GM12878 (cell line): ENCODE data around the gene SPEM2. TPM values are rescaled to one million over a fixed set of nuclear protein-coding genes. Genes with fewer than 3 reads are reported as not detected.

ENCODE experiments used
- ATF7 ChIP-seq: fragments of 450-650 bp; IDR thresholded peaks from 2 replicates; pipeline ENCODE4 v1.6.1; 2016; ENCODE audit warnings: low read depth, mild to moderate bottlenecking
- BACH1 ChIP-seq: fragments of 450-650 bp; IDR thresholded peaks from 2 replicates; pipeline ENCODE4 v1.6.1; 2017; ENCODE audit warnings: mild to moderate bottlenecking, borderline replicate concordance
- CHD2 ChIP-seq: IDR thresholded peaks from 2 replicates; pipeline ENCODE4 v1.6.1; 2011; ENCODE audit warnings: low read depth, low read length, improper control_type of control experiment, borderline replicate concordance
- CREB1 ChIP-seq: IDR thresholded peaks from 2 replicates; pipeline ENCODE4 v1.6.1; 2012; ENCODE audit warnings: low read depth, mild to moderate bottlenecking, inconsistent platforms
- DPF2 ChIP-seq: fragments of 450-650 bp; IDR thresholded peaks from 2 replicates; pipeline ENCODE4 v1.6.1; 2017; ENCODE audit warnings: mild to moderate bottlenecking
- GATAD2B ChIP-seq: fragments of 450-650 bp; conservative IDR thresholded peaks from 2 replicates; pipeline ENCODE4 v1.6.1; 2017; ENCODE audit warnings: low read depth, mild to moderate bottlenecking, moderate library complexity
- IKZF1 ChIP-seq: fragments of 450-650 bp; conservative IDR thresholded peaks from 2 replicates; pipeline ENCODE4 v1.6.1; 2017; ENCODE audit warnings: antibody characterized with exemption, mild to moderate bottlenecking
- IRF4 ChIP-seq: IDR thresholded peaks from 2 replicates; pipeline ENCODE4 v1.6.1; 2011; ENCODE audit warnings: low read depth, low read length
- JUND ChIP-seq: IDR thresholded peaks from 2 replicates; pipeline ENCODE4 v1.6.1; 2012; ENCODE audit warnings: low read depth, mild to moderate bottlenecking, low read length, improper control_type of control experiment, moderate library complexity
- POLR2A ChIP-seq: IDR thresholded peaks from 2 replicates; pipeline ENCODE4 v1.6.1; 2011; ENCODE audit warnings: low read depth, mild to moderate bottlenecking, low read length
- POLR2AphosphoS5 ChIP-seq: IDR thresholded peaks from 2 replicates; pipeline ENCODE4 v1.6.1; 2011; ENCODE audit warnings: mild to moderate bottlenecking, low read length, inconsistent platforms
- RELA ChIP-seq: fragments of 450-650 bp; IDR thresholded peaks from 2 replicates; pipeline ENCODE4 v1.8.0; 2014; ENCODE audit warnings: borderline replicate concordance; ENCODE audit not compliant: partially characterized antibody
- SMC3 ChIP-seq: IDR thresholded peaks from 2 replicates; pipeline ENCODE4 v1.6.1; 2011; ENCODE audit warnings: low read length, improper control_type of control experiment, borderline replicate concordance
- SP1 ChIP-seq: IDR thresholded peaks from one replicate; pipeline ENCODE4 v1.6.1; 2011; ENCODE audit warnings: low read depth, low read length
- STAT1 ChIP-seq: fragments of 450-650 bp; conservative IDR thresholded peaks from 2 replicates; pipeline ENCODE4 v1.6.1; 2014; ENCODE audit warnings: antibody characterized with exemption, mild to moderate bottlenecking
- TCF12 ChIP-seq: IDR thresholded peaks from 2 replicates; pipeline ENCODE4 v1.6.1; 2011; ENCODE audit warnings: low read depth, mild to moderate bottlenecking, low read length
- polyA plus RNA-seq, 11 experiments: library from polyadenylated mRNA; depleted of rRNA in 4 of 11; unstranded in 6 of 11; stranded (reverse) in 5 of 11; fragments of >200 nt; fragmentation: Nextera tagmentation in 4 of 11; fragmentation: Illumina TruSeq in 1 of 11; extraction: Ambion mirVana in 4 of 11; extraction: Trizol in 1 of 11; gene quantifications; 1 replicate in 1 of 11; 2 replicates in 10 of 11; pipeline versions ENCODE4 v1.2.1 to v1.2.3, GENCODE V29; 2011 to 2016; ENCODE audit warnings: inconsistent platforms in 2 of 11, missing spikeins in 2 of 11, low read depth in 1 of 11
- total RNA-seq, 4 experiments: library from RNA; depleted of rRNA in 3 of 4; stranded (reverse); fragments of >200 nt in 3 of 4; fragmentation: Illumina TruSeq in 1 of 4; extraction: Trizol in 1 of 4; gene quantifications; 2 replicates each; pipeline versions ENCODE4 v1.2.1 to v1.2.3, GENCODE V29; 2013 to 2021
- TF ChIP-seq, protein P1 (sequence below): fragments of 450-650 bp; IDR thresholded peaks from 2 replicates; pipeline ENCODE4 v1.6.1; 2016; ENCODE audit warnings: mild to moderate bottlenecking
- TF ChIP-seq, protein P2 (sequence below): IDR thresholded peaks from 2 replicates; pipeline ENCODE4 v1.6.1; 2011; ENCODE audit warnings: low read depth, low read length, improper control_type of control experiment, borderline replicate concordance
- TF ChIP-seq, protein P3 (sequence below): fragments of 450-650 bp; IDR thresholded peaks from 2 replicates; pipeline ENCODE4 v1.6.1; 2017; ENCODE audit warnings: mild to moderate bottlenecking, low read depth, inconsistent platforms; ENCODE audit not compliant: poor library complexity, severe bottlenecking
- TF ChIP-seq, protein P4 (sequence below), 3 experiments: IDR thresholded peaks in 2 of 3; conservative IDR thresholded peaks in 1 of 3; 2 replicates each; pipeline ENCODE4 v1.5.1; 2011; ENCODE audit warnings: low read depth in 3 of 3, low read length in 3 of 3, mild to moderate bottlenecking in 3 of 3, control low read depth in 2 of 3, moderate library complexity in 2 of 3, inconsistent platforms in 1 of 3, mixed read lengths in 1 of 3; ENCODE audit not compliant: control insufficient read depth in 2 of 3, insufficient read depth in 1 of 3; ENCODE audit errors: extremely low read depth in 1 of 3
- TF ChIP-seq, protein P5 (sequence below): fragments of 450-650 bp; conservative IDR thresholded peaks from 2 replicates; pipeline ENCODE4 v1.6.1; 2017; ENCODE audit warnings: mild to moderate bottlenecking, moderate library complexity

Gene SPEM2
- total and polyA plus RNA-seq, 10 of the 15 experiments (the other 5 are each of a cell fraction or from before 2014, with no cell fraction given): not detected

DNA sequence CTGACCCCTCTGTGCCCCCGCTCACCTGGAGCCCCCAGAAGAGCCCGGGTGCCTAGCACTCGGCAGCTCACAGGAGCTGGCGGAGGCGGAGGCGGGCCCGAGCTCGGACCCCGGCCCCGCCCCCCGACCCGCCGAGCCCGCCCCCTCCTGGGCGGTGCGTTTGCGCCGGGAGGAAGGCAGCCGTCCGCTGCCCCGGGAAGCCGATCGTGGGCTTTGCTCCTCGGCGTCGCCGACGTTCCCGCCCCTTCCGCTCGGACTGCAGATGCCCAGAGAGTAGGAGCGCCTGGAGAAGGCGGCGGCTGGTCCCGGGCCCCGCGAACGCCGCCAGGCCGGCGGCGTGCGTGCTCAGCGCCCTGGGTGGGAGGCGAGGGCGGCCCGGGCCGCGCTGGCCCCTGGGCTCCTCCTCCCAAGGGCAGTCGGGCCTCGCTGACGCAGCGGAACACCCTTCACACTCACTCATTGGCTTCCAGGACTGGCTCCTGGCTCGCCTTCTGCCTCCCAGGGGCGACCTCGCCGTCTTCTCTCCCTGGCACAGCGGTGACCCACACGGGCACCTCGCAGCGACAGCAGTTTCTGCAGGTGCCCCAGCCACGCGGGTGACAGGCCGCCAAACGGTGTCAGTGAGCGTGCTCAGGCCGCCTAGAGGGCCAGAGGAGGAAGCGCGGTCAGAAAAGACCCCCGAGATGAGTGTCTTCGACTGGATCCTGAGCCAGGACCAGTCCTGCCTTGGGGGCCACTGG is 30.8 kb upstream of the SPEM2 start, which contains the start of gene PLSCR3 (continued):
- TF ChIP-seq GATAD2B: peak; percentile 66
- TF ChIP-seq ATF7: no peak
- TF ChIP-seq POLR2A: peak; percentile 83
- peak; percentile 3 for TF ChIP-seq SP1
- 0 out of 2 replicates have a peak, but pooled peaks have one; percentile 11 for TF ChIP-seq CREB1
- TF ChIP-seq STAT1: 0 out of 2 replicates have a peak, but pooled peaks have one; percentile 43
- TF ChIP-seq JUND: no peak
- 0 out of 2 replicates have a peak, but pooled peaks have one; percentile 16 for TF ChIP-seq SMC3
- TF ChIP-seq TCF12: no peak
- no peak for TF ChIP-seq RELA
- TF ChIP-seq, protein P1, sequence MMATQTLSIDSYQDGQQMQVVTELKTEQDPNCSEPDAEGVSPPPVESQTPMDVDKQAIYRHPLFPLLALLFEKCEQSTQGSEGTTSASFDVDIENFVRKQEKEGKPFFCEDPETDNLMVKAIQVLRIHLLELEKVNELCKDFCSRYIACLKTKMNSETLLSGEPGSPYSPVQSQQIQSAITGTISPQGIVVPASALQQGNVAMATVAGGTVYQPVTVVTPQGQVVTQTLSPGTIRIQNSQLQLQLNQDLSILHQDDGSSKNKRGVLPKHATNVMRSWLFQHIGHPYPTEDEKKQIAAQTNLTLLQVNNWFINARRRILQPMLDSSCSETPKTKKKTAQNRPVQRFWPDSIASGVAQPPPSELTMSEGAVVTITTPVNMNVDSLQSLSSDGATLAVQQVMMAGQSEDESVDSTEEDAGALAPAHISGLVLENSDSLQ: 0 out of 2 replicates have a peak, but pooled peaks have one; percentile 29
- TF ChIP-seq CHD2: peak; percentile 16; the same call in 1 of the 2 replicates
- TF ChIP-seq BACH1: peak; percentile 44; the same call in 1 of the 2 replicates
- TF ChIP-seq, protein P2, sequence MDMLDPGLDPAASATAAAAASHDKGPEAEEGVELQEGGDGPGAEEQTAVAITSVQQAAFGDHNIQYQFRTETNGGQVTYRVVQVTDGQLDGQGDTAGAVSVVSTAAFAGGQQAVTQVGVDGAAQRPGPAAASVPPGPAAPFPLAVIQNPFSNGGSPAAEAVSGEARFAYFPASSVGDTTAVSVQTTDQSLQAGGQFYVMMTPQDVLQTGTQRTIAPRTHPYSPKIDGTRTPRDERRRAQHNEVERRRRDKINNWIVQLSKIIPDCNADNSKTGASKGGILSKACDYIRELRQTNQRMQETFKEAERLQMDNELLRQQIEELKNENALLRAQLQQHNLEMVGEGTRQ: no peak
- TF ChIP-seq IKZF1: peak; percentile 74
- TF ChIP-seq, protein P3, sequence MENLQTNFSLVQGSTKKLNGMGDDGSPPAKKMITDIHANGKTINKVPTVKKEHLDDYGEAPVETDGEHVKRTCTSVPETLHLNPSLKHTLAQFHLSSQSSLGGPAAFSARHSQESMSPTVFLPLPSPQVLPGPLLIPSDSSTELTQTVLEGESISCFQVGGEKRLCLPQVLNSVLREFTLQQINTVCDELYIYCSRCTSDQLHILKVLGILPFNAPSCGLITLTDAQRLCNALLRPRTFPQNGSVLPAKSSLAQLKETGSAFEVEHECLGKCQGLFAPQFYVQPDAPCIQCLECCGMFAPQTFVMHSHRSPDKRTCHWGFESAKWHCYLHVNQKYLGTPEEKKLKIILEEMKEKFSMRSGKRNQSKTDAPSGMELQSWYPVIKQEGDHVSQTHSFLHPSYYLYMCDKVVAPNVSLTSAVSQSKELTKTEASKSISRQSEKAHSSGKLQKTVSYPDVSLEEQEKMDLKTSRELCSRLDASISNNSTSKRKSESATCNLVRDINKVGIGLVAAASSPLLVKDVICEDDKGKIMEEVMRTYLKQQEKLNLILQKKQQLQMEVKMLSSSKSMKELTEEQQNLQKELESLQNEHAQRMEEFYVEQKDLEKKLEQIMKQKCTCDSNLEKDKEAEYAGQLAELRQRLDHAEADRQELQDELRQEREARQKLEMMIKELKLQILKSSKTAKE: no peak
- TF ChIP-seq IRF4: no peak
- TF ChIP-seq, protein P4, sequence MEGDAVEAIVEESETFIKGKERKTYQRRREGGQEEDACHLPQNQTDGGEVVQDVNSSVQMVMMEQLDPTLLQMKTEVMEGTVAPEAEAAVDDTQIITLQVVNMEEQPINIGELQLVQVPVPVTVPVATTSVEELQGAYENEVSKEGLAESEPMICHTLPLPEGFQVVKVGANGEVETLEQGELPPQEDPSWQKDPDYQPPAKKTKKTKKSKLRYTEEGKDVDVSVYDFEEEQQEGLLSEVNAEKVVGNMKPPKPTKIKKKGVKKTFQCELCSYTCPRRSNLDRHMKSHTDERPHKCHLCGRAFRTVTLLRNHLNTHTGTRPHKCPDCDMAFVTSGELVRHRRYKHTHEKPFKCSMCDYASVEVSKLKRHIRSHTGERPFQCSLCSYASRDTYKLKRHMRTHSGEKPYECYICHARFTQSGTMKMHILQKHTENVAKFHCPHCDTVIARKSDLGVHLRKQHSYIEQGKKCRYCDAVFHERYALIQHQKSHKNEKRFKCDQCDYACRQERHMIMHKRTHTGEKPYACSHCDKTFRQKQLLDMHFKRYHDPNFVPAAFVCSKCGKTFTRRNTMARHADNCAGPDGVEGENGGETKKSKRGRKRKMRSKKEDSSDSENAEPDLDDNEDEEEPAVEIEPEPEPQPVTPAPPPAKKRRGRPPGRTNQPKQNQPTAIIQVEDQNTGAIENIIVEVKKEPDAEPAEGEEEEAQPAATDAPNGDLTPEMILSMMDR (IDR thresholded peaks at IDR 0.05 in 2 of 3, conservative IDR thresholded peaks at IDR 0.05 in 1 of 3; ENCODE audit: control insufficient read depth in 2 of 3, extremely low read depth in 1 of 3, insufficient read depth in 1 of 3, low read depth in 3 of 3, low read length in 3 of 3): peak; percentile 7 to 56 (median 44); a peak in 4 of 6 replicates
- TF ChIP-seq DPF2: peak; percentile 9; the same call in 1 of the 2 replicates
- TF ChIP-seq POLR2AphosphoS5: 0 out of 2 replicates have a peak, but pooled peaks have one; percentile 47
- TF ChIP-seq, protein P5, sequence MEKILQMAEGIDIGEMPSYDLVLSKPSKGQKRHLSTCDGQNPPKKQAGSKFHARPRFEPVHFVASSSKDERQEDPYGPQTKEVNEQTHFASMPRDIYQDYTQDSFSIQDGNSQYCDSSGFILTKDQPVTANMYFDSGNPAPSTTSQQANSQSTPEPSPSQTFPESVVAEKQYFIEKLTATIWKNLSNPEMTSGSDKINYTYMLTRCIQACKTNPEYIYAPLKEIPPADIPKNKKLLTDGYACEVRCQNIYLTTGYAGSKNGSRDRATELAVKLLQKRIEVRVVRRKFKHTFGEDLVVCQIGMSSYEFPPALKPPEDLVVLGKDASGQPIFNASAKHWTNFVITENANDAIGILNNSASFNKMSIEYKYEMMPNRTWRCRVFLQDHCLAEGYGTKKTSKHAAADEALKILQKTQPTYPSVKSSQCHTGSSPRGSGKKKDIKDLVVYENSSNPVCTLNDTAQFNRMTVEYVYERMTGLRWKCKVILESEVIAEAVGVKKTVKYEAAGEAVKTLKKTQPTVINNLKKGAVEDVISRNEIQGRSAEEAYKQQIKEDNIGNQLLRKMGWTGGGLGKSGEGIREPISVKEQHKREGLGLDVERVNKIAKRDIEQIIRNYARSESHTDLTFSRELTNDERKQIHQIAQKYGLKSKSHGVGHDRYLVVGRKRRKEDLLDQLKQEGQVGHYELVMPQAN: peak; percentile 72
